Measurements from ENCODE around the gene LGALS4.

LGALS4 gene

GRCh38 chr19:38851622-38852230, 39.0 kb upstream of the LGALS4 start:
- TF ChIP-seq CTCF (conservative IDR thresholded peaks at IDR 0.05; ENCODE audit: low read length) = no peak
- peak overlapping the region; percentile 84 for H3K4me3 ChIP-seq (ENCODE audit: low read length)
- DNase-seq (ENCODE audit: low read depth) = peak; percentile 90

GRCh38 chr19:38850976-38851621, 38.4 kb upstream of the LGALS4 start:
- peak overlapping the region; percentile 78 for H3K4me3 ChIP-seq (ENCODE audit: low read length)
- no peak for TF ChIP-seq CTCF (conservative IDR thresholded peaks at IDR 0.05; ENCODE audit: low read length)
- no peak for DNase-seq (ENCODE audit: low read depth)

GRCh38 chr19:38850436-38850975, 37.8 kb upstream of the LGALS4 start:
- TF ChIP-seq CTCF (conservative IDR thresholded peaks at IDR 0.05; ENCODE audit: low read length) = peak; percentile 43

GRCh38 chr19:38849860-38850435, 37.2 kb upstream of the LGALS4 start, which contains the start of gene HNRNPL:
Gene HNRNPL (minus strand): TSS chr19:38849986. CDS start chr19:38849966, 20 bp downstream.
- peak; percentile 100 for DNase-seq (ENCODE audit: low read depth)
- H3K4me3 ChIP-seq (ENCODE audit: low read length) = peak within 1 kb of the TSS; percentile 78
- TF ChIP-seq CTCF (conservative IDR thresholded peaks at IDR 0.05; ENCODE audit: low read length) = peak; percentile 45

More at GRCh38 chr19:38850436-38850975, 37.8 kb upstream of the LGALS4 start:
- peak overlapping the region; percentile 78 for H3K4me3 ChIP-seq (ENCODE audit: low read length)
- DNase-seq (ENCODE audit: low read depth) = no peak

- peak; percentile 91 for DNase-seq (ENCODE audit: low read depth)
- peak overlapping the region; percentile 76 for H3K4me3 ChIP-seq (ENCODE audit: low read length)
- no peak for TF ChIP-seq CTCF (conservative IDR thresholded peaks at IDR 0.05; ENCODE audit: low read length)
Observed at GRCh38 chr19:38849147-38849859, 36.6 kb upstream of the LGALS4 start.

- H3K4me3 ChIP-seq (ENCODE audit: low read length) = peak overlapping the region; percentile 76
- no peak for TF ChIP-seq CTCF (conservative IDR thresholded peaks at IDR 0.05; ENCODE audit: low read length)
- DNase-seq (ENCODE audit: low read depth) = no peak
Observed at GRCh38 chr19:38848299-38849146, 35.8 kb upstream of the LGALS4 start.
